Gastroesophageal sphincter (tissue), 3 donors: ENCODE data around the gene NKX6-1.

ENCODE experiments used
- CTCF ChIP-seq, 4 experiments: fragments of 200-600 bp in 2 of 4; fragments of 450-650 bp in 2 of 4; sonication (generic) in 1 of 4; IDR thresholded peaks; one replicate each; pipeline ENCODE4 v1.5.1; 2017 to 2019; ENCODE audit warnings: antibody characterized with exemption in 4 of 4, mild to moderate bottlenecking in 2 of 4, moderate library complexity in 2 of 4
- POLR2AphosphoS5 ChIP-seq: sonication (generic); formaldehyde crosslinking; IDR thresholded peaks from one replicate; pipeline ENCODE4 v1.6.1; 2017; ENCODE audit warnings: antibody characterized with exemption

DNA sequence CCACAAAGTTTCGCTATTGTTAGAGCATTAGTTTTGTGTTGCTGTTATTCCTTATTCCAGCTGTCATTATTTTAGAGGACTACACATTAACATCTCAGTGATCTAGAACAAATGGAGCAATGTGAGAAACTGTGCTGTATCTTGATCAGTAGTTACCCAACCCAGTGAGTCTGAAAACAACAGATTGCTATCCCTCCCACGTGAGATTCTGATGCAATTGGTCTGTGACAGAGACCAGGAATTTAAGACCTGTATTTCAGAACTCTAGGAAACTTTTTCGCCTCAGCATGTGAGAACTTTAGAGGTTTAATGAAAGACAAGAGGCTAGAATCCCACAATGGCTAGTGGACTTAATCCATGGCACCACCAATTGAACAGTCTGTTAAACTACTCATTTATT lies 48.1 kb upstream of the NKX6-1 start:
- TF ChIP-seq POLR2AphosphoS5 (no peak), CTCF (IDR thresholded peaks at IDR 0.05) (no peak)
